Skeletal muscle tissue (tissue), 4 donors: ENCODE results near the gene TOGARAM2. TPM values are rescaled to one million over a fixed set of nuclear protein-coding genes. Genes with fewer than 3 reads are reported as not detected.

Source experiments
- H3K27ac ChIP-seq: one replicate; pipeline ENCODE4 v1.7.0; 2013; ENCODE audit warnings: mild to moderate bottlenecking, low read depth, low read length, inconsistent platforms
- H3K27me3 ChIP-seq, 3 donors: one replicate each; pipeline ENCODE4 v1.7.0; 2013; ENCODE audit warnings: low read length in 3 of 3; ENCODE audit not compliant: control insufficient read depth in 3 of 3, insufficient read depth in 3 of 3
- H3K36me3 ChIP-seq, 3 donors: one replicate each; pipeline ENCODE4 v1.7.0; 2013; ENCODE audit warnings: low read length in 3 of 3; ENCODE audit not compliant: control insufficient read depth in 3 of 3, insufficient read depth in 3 of 3
- H3K4me1 ChIP-seq, 3 donors: one replicate each; pipeline ENCODE4 v1.7.0; 2013; ENCODE audit warnings: low read length in 3 of 3, mild to moderate bottlenecking in 3 of 3; ENCODE audit not compliant: control insufficient read depth in 3 of 3, insufficient read depth in 3 of 3
- H3K4me3 ChIP-seq, 3 donors: one replicate each; pipeline ENCODE4 v1.7.0; 2013; ENCODE audit warnings: low read length in 3 of 3
- H3K9ac ChIP-seq, 3 donors: one replicate each; pipeline ENCODE4 v1.7.0; 2013; ENCODE audit warnings: low read length in 3 of 3, mild to moderate bottlenecking in 3 of 3, moderate library complexity in 2 of 3, low read depth in 1 of 3
- H3K9me3 ChIP-seq, 3 donors: one replicate each; pipeline ENCODE4 v1.7.0; 2013; ENCODE audit warnings: low read length in 3 of 3; ENCODE audit not compliant: control insufficient read depth in 3 of 3
- total RNA-seq: library from RNA; depleted of rRNA; stranded (reverse); fragments of >200 nt; gene quantifications from one replicate; pipeline ENCODE4 v1.2.3, GENCODE V29; 2014
- donor health status: Osteomylitis.

TOGARAM2 gene
- total RNA-seq, 1 donor from 2014 or later = 0.52 TPM

- Histone ChIP-seq H3K4me1 (no peaks in the 10 kb centered on the region), H3K4me3 (no peak overlapping the region), H3K27ac (no peak overlapping the region), H3K9ac (no peak overlapping the region), H3K27me3 (no peaks in the 10 kb centered on the region), H3K9me3 (no peaks in the 10 kb centered on the region), H3K36me3 (peaks cover 0 to 46% (median 0%) of the 10 kb centered on the region in 3 donors)
These were observed 66.2 kb downstream of the TOGARAM2 start for GRCh38 chr2:29047083-29047845.

- H3K9me3 ChIP-seq = no peaks in the 10 kb centered on the region
- H3K27me3 ChIP-seq = no peaks in the 10 kb centered on the region
- H3K9ac ChIP-seq = no peak overlapping the region
- peaks cover 0 to 2% (median 0%) of the 10 kb centered on the region in 3 donors for H3K4me1 ChIP-seq
- H3K27ac ChIP-seq = no peak overlapping the region
- peaks cover 0 to 41% (median 0%) of the 10 kb centered on the region in 3 donors for H3K36me3 ChIP-seq
- H3K4me3 ChIP-seq = no peak overlapping the region
These were observed 69.5 kb downstream of the TOGARAM2 start for GRCh38 chr2:29050591-29050990.

DNA sequence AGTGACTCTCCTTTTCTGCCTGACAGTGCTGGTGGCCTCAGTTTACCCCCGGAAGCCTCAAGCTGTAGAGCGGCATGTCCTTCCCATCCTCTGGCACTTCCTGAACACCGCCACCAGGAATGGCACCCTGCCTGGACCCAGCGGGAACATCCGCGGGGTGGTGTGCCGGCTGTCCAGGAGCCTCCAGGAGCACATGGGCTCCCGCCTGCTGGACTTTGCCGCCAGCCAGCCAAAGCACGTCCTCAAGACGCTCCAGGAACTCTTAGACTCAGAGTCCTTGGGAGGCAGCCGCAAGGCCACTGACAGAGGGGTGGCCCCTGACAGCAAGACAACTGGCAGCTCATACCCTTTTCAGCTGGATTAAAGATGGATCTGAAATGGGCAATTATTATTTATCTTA lies 70.6 kb downstream of the TOGARAM2 start:
- Histone ChIP-seq H3K4me3 (no peak overlapping the region), H3K27me3 (no peaks in the 10 kb centered on the region), H3K27ac (no peak overlapping the region), H3K9ac (no peak overlapping the region), H3K9me3 (no peaks in the 10 kb centered on the region), H3K36me3 (peaks cover 0 to 31% (median 0%) of the 10 kb centered on the region in 3 donors), H3K4me1 (peaks cover 0 to 2% (median 0%) of the 10 kb centered on the region in 3 donors)

DNA sequence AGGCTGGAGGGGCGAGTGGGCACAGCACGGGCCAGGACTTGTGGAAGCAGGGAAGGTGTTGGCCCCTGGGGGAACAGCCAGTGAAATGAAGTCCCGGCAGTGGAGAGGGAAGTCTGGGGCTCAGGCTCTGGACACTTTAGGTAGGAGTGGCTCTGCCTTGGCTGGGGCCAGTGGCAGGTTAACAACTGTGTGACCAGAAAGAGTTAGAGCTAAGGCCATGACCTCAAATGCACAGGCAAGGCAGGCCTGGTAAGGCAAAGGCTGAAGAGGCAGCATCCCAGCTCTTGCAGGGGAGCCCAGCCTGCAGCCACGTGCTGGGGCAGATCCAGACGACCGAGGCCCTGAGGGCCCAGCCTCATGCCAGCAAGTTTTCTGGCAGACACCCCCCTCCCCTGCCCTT lies 71.7 kb downstream of the TOGARAM2 start:
- Histone ChIP-seq H3K9me3 (no peaks in the 10 kb centered on the region), H3K36me3 (peaks cover 0 to 27% (median 0%) of the 10 kb centered on the region in 3 donors), H3K27me3 (no peaks in the 10 kb centered on the region), H3K4me3 (no peak overlapping the region), H3K27ac (no peak overlapping the region), H3K9ac (peak overlapping the region in 1 of 3 donors; percentile 8), H3K4me1 (peaks cover 0 to 2% (median 0%) of the 10 kb centered on the region in 3 donors)

- H3K4me1 ChIP-seq = peaks cover 0 to 2% (median 0%) of the 10 kb centered on the region in 3 donors
- H3K4me3 ChIP-seq = no peak overlapping the region
- no peak overlapping the region for H3K27ac ChIP-seq
These were observed 72.1 kb downstream of the TOGARAM2 start for GRCh38 chr2:29053223-29053622.

DNA sequence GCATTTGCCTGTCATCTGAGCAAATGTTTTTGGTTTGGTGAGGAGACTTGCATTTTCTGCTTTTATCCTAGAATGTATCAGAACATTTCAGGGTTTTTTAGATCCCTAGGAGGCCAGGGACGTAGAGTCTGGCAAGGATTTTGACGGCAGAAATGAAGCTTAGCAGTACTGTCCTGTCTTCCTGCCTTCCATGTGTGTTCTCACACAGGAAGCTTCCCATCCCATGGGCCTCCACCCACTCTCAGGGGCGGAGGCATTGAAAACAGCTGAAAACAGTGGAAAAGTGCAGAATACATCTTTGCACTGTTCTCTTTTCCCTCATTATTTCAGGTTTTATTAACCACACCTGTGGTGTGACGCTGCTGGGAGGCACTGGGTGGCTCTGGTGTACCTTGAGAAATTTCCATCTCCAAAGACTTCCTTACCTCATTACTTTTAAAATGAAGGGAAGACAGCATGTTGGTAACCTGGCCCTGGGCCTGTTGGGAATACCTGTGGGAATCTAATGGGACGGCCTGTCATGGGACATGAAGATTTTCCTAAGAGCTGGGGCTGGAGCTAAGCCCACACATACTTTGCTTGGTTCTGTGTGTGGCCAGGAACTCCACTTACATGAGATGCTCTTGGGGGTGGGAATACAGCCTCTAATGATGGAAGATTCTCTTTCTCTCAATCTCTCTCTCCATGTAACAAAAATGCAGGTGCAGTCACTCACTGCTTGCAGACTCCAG lies 72.7 kb downstream of the TOGARAM2 start:
- Histone ChIP-seq H3K4me1 (peaks cover 0 to 2% (median 0%) of the 10 kb centered on the region in 3 donors), H3K27ac (no peak overlapping the region), H3K27me3 (no peaks in the 10 kb centered on the region), H3K9ac (no peak overlapping the region), H3K36me3 (peaks cover 0 to 27% (median 0%) of the 10 kb centered on the region in 3 donors), H3K4me3 (no peak overlapping the region), H3K9me3 (no peaks in the 10 kb centered on the region)

More at GRCh38 chr2:29053223-29053622, 72.1 kb downstream of the TOGARAM2 start:
- Histone ChIP-seq H3K27me3 (no peaks in the 10 kb centered on the region), H3K9ac (peak overlapping the region in 1 of 3 donors; percentile 8), H3K9me3 (no peaks in the 10 kb centered on the region), H3K36me3 (peaks cover 0 to 27% (median 0%) of the 10 kb centered on the region in 3 donors)

DNA sequence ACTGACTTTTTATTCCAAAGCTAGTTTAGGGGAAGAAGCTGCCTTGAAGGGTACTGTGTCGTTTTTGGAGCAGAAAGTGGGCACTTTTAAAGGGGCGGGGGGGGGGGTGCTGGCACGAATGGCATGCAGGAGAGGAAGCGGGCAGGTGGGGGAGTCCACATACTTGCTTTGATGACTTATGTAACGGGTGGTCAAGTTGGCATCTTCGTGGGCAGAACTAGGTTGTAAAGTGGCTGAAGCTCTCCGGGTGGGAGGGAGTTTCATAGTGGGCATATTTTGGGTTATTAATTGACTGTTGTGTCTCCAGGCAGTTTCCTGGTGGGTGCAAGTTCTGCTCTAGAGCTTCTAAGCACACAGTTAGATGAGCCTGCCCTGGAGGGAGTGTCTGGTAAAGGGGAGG lies 73.3 kb downstream of the TOGARAM2 start:
- no peaks in the 10 kb centered on the region for H3K27me3 ChIP-seq
- H3K4me1 ChIP-seq = peaks cover 0 to 2% (median 0%) of the 10 kb centered on the region in 3 donors
- H3K36me3 ChIP-seq = peaks cover 0 to 25% (median 0%) of the 10 kb centered on the region in 3 donors
- no peak overlapping the region for H3K9ac ChIP-seq
- H3K27ac ChIP-seq = no peak overlapping the region
- H3K4me3 ChIP-seq = no peak overlapping the region
- no peaks in the 10 kb centered on the region for H3K9me3 ChIP-seq

- no peaks in the 10 kb centered on the region for H3K9me3 ChIP-seq
- peaks cover 0 to 2% (median 0%) of the 10 kb centered on the region in 3 donors for H3K4me1 ChIP-seq
- H3K36me3 ChIP-seq = peaks cover 0 to 22% (median 0%) of the 10 kb centered on the region in 3 donors
- no peaks in the 10 kb centered on the region for H3K27me3 ChIP-seq
- H3K4me3 ChIP-seq = no peak overlapping the region
- H3K27ac ChIP-seq = no peak overlapping the region
- H3K9ac ChIP-seq = no peak overlapping the region
These were observed 74.5 kb downstream of the TOGARAM2 start for GRCh38 chr2:29055601-29056000.

DNA sequence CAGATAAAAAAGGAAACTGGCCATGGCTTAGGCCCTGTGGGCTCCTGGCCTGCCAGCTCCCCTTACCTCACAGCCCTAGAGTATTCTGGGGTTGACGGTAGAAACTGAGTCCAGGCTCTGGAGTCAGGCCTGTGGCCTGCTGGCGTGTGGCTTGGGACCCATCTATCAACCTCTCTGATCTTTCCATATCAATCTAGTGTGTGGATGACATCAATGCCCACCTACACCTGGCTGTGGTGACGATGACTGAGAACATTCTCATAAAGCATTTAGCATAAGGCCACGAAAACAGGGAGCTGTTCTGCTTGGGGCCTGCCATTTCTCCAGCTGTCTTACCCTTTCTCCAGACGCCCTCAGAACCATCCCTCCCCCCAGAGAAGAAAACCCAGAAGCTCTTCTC lies 75.4 kb downstream of the TOGARAM2 start:
- no peaks in the 10 kb centered on the region for H3K27me3 ChIP-seq
- H3K4me3 ChIP-seq = no peak overlapping the region
- H3K36me3 ChIP-seq = peaks cover 0 to 21% (median 0%) of the 10 kb centered on the region in 3 donors
- H3K4me1 ChIP-seq = peaks cover 0 to 2% (median 0%) of the 10 kb centered on the region in 3 donors
- no peaks in the 10 kb centered on the region for H3K9me3 ChIP-seq
- H3K27ac ChIP-seq = no peak overlapping the region
- no peak overlapping the region for H3K9ac ChIP-seq

DNA sequence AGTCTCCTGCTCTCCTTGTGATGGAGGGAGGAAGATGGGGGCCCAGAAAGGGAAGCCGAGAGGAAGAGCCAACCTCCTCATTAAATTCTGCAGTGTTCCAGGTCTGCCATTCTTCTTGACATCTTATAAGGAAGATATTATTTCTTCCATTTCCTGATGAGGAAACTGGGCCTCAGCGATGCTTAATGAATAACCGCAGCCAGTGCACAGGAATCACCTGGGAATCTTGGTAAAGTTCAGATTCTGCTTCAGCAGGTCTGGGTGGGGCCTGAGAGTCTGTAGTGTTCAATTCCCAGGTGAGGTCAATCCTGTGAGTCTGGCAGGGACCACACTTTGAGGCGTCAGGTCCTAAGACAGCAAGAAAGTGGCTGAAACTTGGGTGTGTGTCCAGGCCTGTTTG lies 75.9 kb downstream of the TOGARAM2 start:
- Histone ChIP-seq H3K27me3 (no peaks in the 10 kb centered on the region), H3K9ac (no peak overlapping the region), H3K4me1 (peaks cover 0 to 2% (median 0%) of the 10 kb centered on the region in 3 donors), H3K4me3 (no peak overlapping the region), H3K36me3 (peaks cover 0 to 18% (median 0%) of the 10 kb centered on the region in 3 donors), H3K27ac (no peak overlapping the region), H3K9me3 (no peaks in the 10 kb centered on the region)
